ENCODE data around the gene LHFPL6. TPM values are rescaled to one million over a fixed set of nuclear protein-coding genes. Genes with fewer than 3 reads are reported as not detected.

The LHFPL6 gene
- total RNA-seq, 3 donors from 2014 or later, result 54.2 to 99.6 (median 91.7) TPM

- intact Hi-C loops (cut with DNase I; ENCODE audit: low total_unique reads), result no loop called here
- no peak for DNase-seq (ENCODE audit: low spot score in 2 of 2)
- Histone ChIP-seq H3K9me3 (no peaks in the 10 kb centered on the region), H3K27me3 (no peaks in the 10 kb centered on the region), H3K27ac (no peak overlapping the region), H3K4me3 (no peak overlapping the region), H3K36me3 (no peaks in the 10 kb centered on the region), H3K4me1 (no peaks in the 10 kb centered on the region)
- TF ChIP-seq CTCF (IDR thresholded peaks at IDR 0.05) (no peak), POLR2AphosphoS5 (IDR thresholded peaks at IDR 0.05) (no peak), POLR2A (IDR thresholded peaks at IDR 0.05) (no peak)
Observed at GRCh38 chr13:39481491-39481890, 121.5 kb downstream of the LHFPL6 start.

GRCh38 chr13:39474600-39474999 is 128.4 kb downstream of the LHFPL6 start:
- intact Hi-C loops (cut with DNase I; ENCODE audit: low total_unique reads), result no loop called here
- Histone ChIP-seq H3K36me3 (no peaks in the 10 kb centered on the region), H3K4me3 (no peak overlapping the region), H3K9me3 (no peaks in the 10 kb centered on the region), H3K27me3 (no peaks in the 10 kb centered on the region), H3K4me1 (no peaks in the 10 kb centered on the region), H3K27ac (no peak overlapping the region)
- TF ChIP-seq POLR2AphosphoS5 (IDR thresholded peaks at IDR 0.05), result no peak
- TF ChIP-seq CTCF (IDR thresholded peaks at IDR 0.05), result no peak
- TF ChIP-seq POLR2A (IDR thresholded peaks at IDR 0.05), result no peak
- DNase-seq (ENCODE audit: low spot score in 2 of 2), result no peak

- TF ChIP-seq POLR2A (IDR thresholded peaks at IDR 0.05) (no peak), POLR2AphosphoS5 (IDR thresholded peaks at IDR 0.05) (no peak), CTCF (IDR thresholded peaks at IDR 0.05) (no peak)
- no peak overlapping the region for H3K4me3 ChIP-seq
- no peaks in the 10 kb centered on the region for H3K27me3 ChIP-seq
- H3K9me3 ChIP-seq, result no peaks in the 10 kb centered on the region
- H3K4me1 ChIP-seq, result no peaks in the 10 kb centered on the region
- no peaks in the 10 kb centered on the region for H3K36me3 ChIP-seq
- intact Hi-C loops (cut with DNase I; ENCODE audit: low total_unique reads), result loop anchor here (5.0 kb wide), 1 partner anchor 1218 kb away; no protein-coding TSS in a partner anchor
- DNase-seq (ENCODE audit: low spot score in 2 of 2), result no peak
- no peak overlapping the region for H3K27ac ChIP-seq
Observed at GRCh38 chr13:39469676-39470075, 133.3 kb downstream of the LHFPL6 start.

- intact Hi-C loops (cut with DNase I; ENCODE audit: low total_unique reads), result loop anchor here (5.0 kb wide), 1 partner anchor 1219 kb away; no protein-coding TSS in a partner anchor
Observed at GRCh38 chr13:39468306-39468705, 134.7 kb downstream of the LHFPL6 start.

GRCh38 chr13:39463611-39464010 is 139.4 kb downstream of the LHFPL6 start:
- H3K4me3 ChIP-seq, result no peak overlapping the region
- TF ChIP-seq POLR2AphosphoS5 (IDR thresholded peaks at IDR 0.05), result no peak
- no peak for TF ChIP-seq POLR2A (IDR thresholded peaks at IDR 0.05)
- no peak for TF ChIP-seq CTCF (IDR thresholded peaks at IDR 0.05)
- H3K36me3 ChIP-seq, result no peaks in the 10 kb centered on the region
- DNase-seq (ENCODE audit: low spot score in 2 of 2), result no peak
- H3K27ac ChIP-seq, result no peak overlapping the region
- no peaks in the 10 kb centered on the region for H3K4me1 ChIP-seq
- no peaks in the 10 kb centered on the region for H3K27me3 ChIP-seq
- intact Hi-C loops (cut with DNase I; ENCODE audit: low total_unique reads), result no loop called here
- no peaks in the 10 kb centered on the region for H3K9me3 ChIP-seq

More at GRCh38 chr13:39468306-39468705, 134.7 kb downstream of the LHFPL6 start:
- H3K27me3 ChIP-seq, result no peaks in the 10 kb centered on the region
- no peak for TF ChIP-seq CTCF (IDR thresholded peaks at IDR 0.05)
- no peak for TF ChIP-seq POLR2A (IDR thresholded peaks at IDR 0.05)
- no peak for TF ChIP-seq POLR2AphosphoS5 (IDR thresholded peaks at IDR 0.05)
- H3K36me3 ChIP-seq, result no peaks in the 10 kb centered on the region
- H3K27ac ChIP-seq, result no peak overlapping the region
- no peak overlapping the region for H3K4me3 ChIP-seq
- H3K4me1 ChIP-seq, result no peaks in the 10 kb centered on the region
- no peaks in the 10 kb centered on the region for H3K9me3 ChIP-seq
- DNase-seq (ENCODE audit: low spot score in 2 of 2), result no peak
